ENCODE measurements around the gene ENHO.
A peak's percentile ranks its signal among the peaks of the same experiment; 100 is the strongest.

The ENHO gene

GRCh38 chr9:34522971-34523797, at the start of gene ENHO:
Gene ENHO, minus strand, starts transcription at chr9:34522990. Its CDS starts 1,295 bp downstream, at chr9:34521695.
- peak; percentile 80 for DNase-seq

- no peak for DNase-seq
Observed at GRCh38 chr9:34572092-34572491, 49.3 kb upstream of the ENHO start.

DNA sequence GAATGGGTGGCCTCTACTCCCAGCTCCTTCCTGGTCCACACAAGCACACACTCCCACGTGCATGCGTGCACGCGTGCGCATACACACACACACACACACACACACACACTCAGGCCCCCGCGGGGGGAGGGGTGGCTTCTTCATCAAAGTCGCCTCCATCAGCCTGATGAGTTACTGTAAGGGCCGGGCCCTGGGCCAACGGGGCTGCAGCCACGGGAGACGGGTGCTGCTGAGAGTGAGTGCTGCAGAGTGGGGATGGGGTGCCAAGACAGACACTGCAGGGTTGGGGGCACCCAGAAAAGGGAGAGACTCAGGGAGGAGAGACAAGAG, 48.7 kb upstream of the ENHO start:
- DNase-seq: no peak

- no peak for DNase-seq
Observed at GRCh38 chr9:34570809-34571480, 48.2 kb upstream of the ENHO start.

GRCh38 chr9:34570376-34570775, 47.6 kb upstream of the ENHO start:
- DNase-seq: no peak

DNA sequence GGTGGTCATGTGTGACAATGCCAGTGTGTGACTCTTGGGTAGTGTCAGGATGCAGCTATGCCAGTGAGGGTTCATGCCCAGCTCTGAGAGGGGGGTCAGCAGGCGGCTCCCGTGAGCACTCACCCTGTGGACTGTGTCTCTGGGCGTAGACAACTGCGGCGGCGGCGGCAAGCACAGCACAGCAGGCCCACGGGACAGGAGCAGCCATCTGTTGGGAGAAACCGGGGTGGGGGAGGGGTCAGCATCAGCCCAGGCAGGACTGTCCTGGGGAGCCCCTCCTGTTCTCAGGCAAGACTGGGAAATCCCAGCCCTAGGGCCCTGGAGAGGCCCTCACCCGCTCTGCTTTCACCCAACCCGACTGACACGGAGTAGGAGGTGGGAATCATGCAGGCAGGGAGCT, 46.0 kb upstream of the ENHO start:
- no peak for DNase-seq

DNA sequence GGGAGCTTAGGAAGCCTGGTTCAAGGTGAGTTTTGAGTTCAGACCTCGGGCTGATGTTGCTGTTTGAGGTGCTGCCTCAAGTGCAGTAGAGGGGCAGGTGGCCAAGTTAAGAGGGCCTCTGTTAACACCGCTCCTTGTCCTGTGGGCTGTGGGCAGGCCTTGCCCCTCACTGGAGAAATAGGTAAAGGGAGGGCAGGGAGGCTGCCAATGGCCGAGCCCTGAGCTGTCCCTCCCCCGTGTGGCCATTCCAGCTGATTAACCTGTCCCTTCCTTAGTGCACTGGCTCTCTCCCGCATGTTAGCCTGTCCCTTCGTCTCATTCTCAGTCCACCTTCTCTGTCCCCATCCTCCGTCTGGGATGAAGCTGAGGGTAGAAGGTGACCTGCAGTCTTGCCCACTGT, 45.3 kb upstream of the ENHO start:
- DNase-seq: no peak

DNA sequence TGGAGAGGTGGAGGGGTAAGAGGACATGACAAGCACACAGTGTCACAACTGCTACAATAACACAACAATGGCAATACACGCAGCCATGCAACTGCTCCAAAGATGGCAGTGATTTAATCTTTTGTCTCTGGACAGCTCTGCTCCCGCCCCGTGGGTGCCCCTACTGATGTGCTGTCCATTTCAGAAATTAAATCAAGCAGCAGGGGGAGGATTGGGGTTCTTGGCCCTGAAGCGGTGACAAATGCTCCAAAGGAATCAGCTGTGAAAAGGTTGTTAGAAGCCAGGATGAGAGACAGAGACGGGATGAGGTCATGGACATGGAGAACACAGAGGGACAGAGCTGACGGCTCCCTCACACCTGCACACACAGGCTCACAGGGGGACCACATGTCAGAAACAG, 44.2 kb upstream of the ENHO start:
- no peak for DNase-seq

GRCh38 chr9:34566322-34566721, 43.5 kb upstream of the ENHO start:
- DNase-seq: no peak

DNA sequence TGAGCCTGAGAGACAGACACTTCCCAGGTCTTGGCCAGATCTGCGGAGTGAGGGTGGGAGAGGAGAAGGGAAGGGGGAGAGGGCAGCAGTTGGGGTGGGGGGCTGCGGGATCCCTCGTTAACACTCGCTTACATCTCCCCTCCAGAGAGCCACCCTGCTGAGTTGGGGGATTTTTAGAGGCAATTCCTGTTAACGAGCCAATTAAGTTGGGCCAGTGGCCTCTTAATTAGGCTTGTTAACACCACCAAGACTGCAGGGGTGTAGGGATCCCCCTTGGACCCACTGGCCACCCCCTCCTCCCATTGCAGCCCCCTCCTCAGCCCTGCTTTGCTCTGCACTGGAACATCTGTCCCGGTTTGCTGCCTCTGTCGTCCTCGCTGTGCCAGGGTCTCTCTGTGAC, 43.1 kb upstream of the ENHO start:
- DNase-seq: no peak

DNA sequence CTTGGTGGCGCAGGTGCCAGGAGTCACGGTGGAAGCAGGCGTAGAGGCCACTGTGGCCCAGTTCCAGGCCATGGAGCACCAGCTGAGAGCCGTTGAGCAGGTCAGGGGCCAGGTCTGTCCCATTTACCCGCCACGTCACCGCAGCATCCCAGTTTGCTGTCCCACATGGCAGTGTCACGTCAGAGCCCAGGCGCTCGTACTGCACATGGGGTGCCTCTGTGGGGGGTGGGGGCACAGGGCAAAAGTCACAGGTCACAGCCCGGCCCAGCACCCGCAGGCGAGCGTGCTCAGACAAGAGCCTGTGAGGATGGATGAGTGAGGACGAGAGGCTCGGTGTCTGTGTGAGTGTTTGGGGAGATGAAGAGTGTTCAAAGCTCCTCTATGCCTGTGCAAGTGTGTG, 41.8 kb upstream of the ENHO start:
- DNase-seq: no peak

GRCh38 chr9:34563262-34563661, 40.5 kb upstream of the ENHO start:
- DNase-seq: no peak

DNA sequence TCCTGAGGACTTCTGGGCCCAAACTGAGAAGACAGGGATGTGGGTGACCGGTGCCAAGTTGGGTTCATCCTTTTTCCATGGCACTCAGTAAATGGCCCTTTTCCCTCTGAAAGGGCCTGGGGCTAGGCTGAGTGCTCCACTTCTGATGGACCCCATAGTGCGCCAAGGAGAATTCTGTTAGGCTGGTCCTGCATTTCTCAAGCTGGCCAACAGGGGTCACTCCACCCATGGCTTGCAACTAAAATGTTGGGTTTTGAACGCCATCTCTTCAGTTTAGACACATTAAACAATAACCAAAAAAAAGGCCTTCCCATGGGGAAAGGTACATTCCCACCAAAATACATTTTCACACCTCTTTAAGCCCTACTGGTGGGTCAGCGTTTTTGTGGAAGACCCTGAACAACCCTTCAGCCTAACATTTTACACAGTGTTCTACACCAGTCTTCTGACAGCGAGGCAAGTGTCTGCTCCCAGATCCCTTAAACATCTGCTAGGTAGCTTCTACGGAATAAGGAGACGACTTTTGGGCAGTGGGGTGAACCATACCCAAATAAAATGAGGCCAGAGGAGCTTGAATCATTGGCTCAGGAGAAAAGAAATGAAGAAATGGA, 39.5 kb upstream of the ENHO start:
- no peak for DNase-seq

GRCh38 chr9:34560599-34561214, 37.9 kb upstream of the ENHO start:
- no peak for DNase-seq

DNA sequence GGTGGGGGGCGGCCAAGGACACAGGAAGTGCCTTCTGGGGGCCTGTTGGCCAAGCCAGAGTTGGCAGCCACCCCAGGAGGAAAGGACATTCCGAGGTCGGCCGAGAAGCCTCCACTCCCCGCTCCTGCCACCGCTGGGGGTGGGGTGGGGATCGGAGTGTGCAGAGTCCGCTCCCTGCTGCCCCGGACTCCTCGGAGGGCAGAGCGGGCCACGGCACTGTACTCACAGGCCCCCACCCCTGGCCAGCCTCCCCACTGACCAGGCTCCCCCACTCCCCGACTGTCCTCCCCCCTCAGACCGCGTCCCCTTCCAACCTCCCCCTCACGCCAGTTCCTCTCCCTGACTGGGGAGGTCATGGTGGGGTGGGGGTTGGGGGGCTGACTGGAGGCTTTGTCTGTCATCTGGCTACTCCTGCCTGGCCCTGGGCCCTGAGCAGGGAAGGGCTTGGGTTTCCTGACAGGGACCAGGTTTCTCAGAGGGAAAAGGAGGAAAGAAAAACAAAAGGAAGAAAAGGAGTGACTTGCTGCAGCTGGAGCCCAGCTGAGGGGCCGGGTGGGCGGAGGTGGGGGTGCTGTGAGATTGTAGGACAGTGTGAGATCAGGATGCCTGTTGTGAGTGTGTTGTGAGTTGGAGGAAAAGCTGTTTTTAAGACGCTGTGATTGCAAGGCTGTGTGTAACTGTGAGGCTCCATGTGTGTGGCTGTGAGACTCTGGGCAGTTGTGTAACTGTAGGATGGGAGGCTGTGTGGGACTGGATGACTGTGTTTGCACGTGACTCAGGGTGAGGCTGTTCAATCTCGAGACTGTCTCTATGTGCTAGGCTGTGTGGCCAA, 37.0 kb upstream of the ENHO start:
- peak; percentile 15 for DNase-seq

DNA sequence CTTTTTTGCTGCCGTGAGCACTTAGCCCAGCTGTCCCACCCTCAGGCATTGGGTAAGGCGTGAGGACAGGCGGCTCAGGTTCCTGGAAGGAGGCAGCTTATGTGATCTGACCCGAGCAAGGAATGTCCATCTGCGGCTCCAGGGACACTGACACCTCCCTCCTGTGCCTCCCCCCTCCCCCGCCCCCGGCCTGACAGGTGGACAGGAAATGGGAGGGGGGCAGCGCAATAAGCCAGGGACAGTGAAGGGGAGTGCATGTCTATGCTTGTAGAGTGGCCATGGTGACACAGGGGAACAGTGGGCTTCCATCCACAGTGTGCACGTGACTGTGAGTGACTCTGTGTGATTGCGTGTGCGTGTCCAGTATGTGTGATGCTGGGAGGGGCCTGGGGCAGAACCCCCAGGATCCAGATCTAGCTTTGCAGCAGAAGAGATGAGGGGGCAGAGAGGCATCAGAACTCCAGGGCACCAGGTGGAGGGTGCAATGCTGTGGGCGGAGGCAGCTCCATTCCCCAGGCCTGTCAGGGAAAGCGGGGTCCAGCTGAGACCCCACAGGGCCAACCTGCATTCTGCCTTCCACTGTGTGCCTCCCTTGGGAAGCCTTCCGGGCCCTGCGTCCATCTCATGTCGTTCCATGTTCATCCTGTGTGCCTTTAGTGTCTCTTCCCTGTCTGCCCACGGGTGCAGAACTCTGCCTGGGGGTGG, 36.3 kb upstream of the ENHO start:
- no peak for DNase-seq

DNA sequence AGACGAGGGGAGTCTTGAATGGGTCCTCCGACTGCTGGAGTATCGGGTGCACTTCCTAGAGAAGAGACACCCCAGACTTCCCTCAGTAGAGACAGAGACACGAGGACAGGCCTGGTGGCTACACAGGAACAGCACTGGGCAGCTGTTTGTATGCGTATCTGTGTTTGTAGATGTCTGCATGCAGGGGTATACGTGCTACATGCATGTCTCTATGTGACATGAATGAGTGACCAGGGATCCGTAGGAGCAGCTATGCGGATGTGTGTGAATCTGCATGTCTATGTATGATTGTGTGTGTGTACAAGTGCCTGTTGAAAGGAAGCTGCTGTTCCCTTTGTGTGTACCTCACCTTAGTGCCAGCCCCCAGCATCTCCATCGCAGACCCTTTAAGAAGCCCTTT, 35.6 kb upstream of the ENHO start:
- no peak for DNase-seq

DNA sequence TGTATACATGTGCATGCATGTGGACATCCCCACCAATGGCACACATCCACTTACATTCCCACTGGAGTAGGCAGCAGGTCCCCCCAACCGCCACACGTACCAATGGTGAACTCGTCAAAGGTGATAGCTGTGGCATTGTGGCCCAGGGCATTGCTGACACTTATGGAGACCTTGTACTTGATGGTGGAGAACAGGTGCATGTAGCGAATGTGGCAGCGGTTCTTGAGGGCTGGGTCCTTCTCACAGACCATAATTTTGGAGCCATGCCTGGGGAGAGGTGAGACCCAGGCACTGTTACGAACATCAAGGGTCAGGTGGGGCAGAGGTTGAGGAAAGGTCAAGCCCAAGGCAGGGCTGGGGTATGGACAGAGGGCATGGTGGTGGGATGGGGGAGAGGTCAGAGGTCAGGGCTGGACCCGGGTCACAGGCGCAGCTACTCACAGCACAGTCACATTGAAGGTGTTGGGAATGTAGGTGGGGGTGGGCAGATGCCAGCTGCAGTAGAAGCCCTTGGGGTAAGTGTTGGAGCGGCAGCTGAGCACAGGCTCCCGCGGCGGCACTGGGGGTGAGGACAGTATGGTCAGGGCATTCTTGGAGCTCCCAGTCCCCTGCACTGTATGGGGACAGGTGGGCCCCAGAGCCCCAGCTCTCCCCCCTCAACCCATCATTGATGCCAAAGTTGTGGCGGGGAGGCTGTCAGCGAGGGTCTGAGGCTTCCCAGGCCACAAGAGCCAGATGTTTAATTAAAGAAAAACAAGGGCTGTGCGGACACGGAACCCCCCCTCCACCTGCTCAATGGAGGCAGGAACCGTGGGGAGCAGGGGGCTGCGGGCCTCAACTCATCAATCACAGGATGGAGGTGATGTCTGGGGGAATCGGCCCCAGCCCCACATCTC, 34.9 kb upstream of the ENHO start:
- DNase-seq: no peak

- no peak for DNase-seq
Observed at GRCh38 chr9:34556949-34557348, 34.2 kb upstream of the ENHO start.

DNA sequence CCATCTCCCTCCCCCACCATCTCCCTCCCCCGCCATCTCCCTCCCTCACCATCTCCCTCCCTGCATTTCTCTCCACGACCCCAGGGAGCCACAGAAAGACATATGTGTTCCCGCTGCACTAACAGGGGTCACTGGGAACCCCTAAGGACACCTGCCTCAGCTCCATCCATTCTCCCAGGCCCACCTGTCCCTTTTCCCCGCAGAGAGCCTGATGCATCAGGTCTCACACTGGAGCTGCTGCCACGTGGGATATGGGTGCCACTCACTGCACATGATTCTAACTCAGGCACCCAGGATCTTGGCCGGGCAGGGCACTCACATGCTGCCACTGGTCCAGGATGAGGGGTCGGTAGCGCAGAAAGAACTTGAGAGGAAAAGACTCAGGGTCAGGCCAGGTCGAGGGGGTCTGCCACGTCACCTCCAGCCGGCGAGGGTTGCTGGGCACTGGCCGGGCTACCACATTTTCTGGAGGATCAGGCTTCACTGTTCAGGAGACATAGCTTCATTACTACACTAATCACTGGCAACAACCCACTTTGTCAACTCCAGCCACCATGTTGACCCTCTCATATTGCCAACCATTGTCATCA, 33.2 kb upstream of the ENHO start:
- no peak for DNase-seq

DNA sequence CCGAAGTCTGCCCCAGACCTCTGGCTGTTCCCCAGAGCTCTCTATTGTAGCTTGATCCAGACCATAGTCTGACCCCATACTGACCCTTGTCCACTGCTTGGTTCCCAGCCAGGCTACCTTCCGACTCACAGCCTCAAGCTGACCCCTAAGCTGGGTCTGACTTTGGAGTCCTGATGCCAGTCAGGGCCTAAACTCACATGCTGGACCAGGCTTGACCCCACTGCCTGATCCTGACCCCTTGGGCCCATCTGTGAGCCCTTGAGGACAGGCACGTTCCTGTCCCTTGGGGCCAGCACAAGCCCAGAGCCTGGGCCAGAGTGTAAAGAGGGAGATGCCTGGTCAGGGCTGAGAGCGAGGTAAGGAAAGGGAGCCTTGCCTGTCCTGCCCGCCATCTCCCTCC, 32.7 kb upstream of the ENHO start:
- no peak for DNase-seq
